ENCODE results near the gene SPATA16. TPM values are rescaled to one million over a fixed set of nuclear protein-coding genes. Genes with fewer than 3 reads are reported as not detected.
A peak's percentile ranks its signal among the peaks of the same experiment; 100 is the strongest.

Gene SPATA16
- total and polyA plus RNA-seq, 11 donors = not detected

DNA sequence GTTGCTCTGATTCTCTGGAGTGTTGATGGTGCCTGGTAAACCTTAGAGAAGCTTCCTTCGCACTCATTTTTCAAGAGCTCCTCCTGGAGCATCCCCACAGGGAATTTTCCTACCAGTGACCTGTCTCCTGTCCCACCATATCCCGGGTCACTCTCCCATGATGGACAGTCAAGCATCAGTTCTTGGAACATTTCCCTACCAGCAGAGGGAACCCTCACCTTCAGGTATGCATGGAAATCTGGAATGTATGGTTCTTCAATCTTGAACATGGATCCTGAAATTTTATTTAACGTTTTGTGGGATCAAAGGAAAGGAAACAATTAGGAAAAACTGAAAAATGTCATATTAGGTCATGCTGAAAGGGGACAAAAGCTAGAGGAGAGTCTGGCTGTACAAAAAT is 153.8 kb downstream of the SPATA16 start:
- no peaks in the 10 kb centered on the region for H3K9me3 ChIP-seq
- peaks cover 0 to 9% (median 0%) of the 10 kb centered on the region in 12 donors for H3K4me1 ChIP-seq
- H3K27ac ChIP-seq = no peak overlapping the region
- intact Hi-C loops (cut with DNase I) = loop anchor here in 4 of 10 donors (5.0 to 10.0 kb wide), 6 partner anchors 50 to 568 kb away; partner anchors contain the start of gene NLGN1 (in 2 of the 4)
- WGBS, 4 donors = 56 to 60% (median 57%) methylated on average over 3 of the region's 3 CpGs
- no peaks in the 10 kb centered on the region for H3K36me3 ChIP-seq
- H3K4me3 ChIP-seq = no peak overlapping the region
- H3K27me3 ChIP-seq = no peaks in the 10 kb centered on the region
- TF ChIP-seq, protein P1, sequence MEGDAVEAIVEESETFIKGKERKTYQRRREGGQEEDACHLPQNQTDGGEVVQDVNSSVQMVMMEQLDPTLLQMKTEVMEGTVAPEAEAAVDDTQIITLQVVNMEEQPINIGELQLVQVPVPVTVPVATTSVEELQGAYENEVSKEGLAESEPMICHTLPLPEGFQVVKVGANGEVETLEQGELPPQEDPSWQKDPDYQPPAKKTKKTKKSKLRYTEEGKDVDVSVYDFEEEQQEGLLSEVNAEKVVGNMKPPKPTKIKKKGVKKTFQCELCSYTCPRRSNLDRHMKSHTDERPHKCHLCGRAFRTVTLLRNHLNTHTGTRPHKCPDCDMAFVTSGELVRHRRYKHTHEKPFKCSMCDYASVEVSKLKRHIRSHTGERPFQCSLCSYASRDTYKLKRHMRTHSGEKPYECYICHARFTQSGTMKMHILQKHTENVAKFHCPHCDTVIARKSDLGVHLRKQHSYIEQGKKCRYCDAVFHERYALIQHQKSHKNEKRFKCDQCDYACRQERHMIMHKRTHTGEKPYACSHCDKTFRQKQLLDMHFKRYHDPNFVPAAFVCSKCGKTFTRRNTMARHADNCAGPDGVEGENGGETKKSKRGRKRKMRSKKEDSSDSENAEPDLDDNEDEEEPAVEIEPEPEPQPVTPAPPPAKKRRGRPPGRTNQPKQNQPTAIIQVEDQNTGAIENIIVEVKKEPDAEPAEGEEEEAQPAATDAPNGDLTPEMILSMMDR (IDR thresholded peaks at IDR 0.05) = peak in 8 of 12 donors; percentile 7 to 43 (median 28)
- no peak for TF ChIP-seq POLR2A (IDR thresholded peaks at IDR 0.05)
- DNase-seq (no peak), ATAC-seq (no peak)

DNA sequence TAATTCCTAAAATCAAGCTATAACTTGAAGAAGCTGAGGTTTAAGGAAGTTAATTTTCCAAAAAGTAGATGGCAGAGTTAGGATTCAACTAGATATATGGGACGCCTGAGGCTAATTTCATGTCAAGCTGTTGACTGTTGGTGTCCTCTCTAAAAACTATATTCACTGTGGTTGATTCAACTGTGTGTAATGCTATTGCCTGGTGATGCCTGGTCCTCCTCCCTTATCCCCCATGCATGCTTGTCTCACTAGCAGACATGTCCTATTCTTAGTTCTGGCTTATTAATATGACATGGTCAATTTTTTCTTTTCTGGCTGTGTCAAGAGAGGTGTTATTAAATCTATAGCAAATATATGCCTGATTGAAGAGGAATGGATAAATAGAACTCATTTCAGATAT is 156.1 kb downstream of the SPATA16 start:
- DNase-seq (no peak), ATAC-seq (peak in 3 of 4 donors; percentile 62 to 77 (median 70))
- H3K27ac ChIP-seq = no peak overlapping the region
- no peaks in the 10 kb centered on the region for H3K9me3 ChIP-seq
- 58 to 78% (median 71%) methylated on average over 1 of the region's 1 CpG for WGBS, 4 donors
- peaks cover 0 to 9% (median 0%) of the 10 kb centered on the region in 12 donors for H3K4me1 ChIP-seq
- no peaks in the 10 kb centered on the region for H3K36me3 ChIP-seq
- H3K4me3 ChIP-seq = no peak overlapping the region
- intact Hi-C loops (cut with DNase I) = loop anchor here in 6 of 10 donors (5.0 to 10.0 kb wide), 7 partner anchors 52 to 570 kb away; partner anchors contain the start of gene NLGN1 (in 3 of the 6)
- TF ChIP-seq POLR2A (IDR thresholded peaks at IDR 0.05) = no peak
- no peaks in the 10 kb centered on the region for H3K27me3 ChIP-seq

DNA sequence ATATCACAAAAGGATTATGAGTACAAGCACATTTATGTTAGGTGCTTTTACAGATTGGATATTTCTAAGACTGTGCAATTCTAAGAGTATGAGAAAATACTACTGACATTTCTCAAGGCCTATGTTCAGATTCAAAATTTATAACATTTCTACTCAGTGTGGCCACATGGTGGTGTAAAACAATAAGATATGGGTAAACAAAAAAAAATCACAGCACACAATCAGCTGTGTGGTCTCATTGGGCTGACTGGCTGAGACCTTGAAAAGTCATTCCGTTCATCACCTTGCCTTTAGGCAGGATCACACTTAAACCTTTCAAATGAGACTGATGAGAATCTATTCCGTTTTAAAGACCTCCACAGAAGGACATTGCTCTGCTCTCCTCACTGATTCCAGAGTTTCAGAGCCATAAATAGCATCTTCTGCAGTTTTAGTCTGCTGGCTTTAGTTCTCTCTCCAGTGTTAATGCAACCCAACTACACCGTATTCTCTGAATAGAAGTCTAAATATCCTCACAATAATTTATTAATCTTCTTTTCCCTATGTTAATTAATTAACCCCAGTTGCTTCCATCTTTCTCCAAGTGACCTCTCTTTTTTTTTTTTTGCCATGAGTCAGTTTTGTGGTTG is 158.2 kb downstream of the SPATA16 start:
- Histone ChIP-seq H3K27ac (peak overlapping the region in 2 of 12 donors; percentile 13 to 65), H3K36me3 (no peaks in the 10 kb centered on the region), H3K4me1 (peaks cover 0 to 9% (median 0%) of the 10 kb centered on the region in 12 donors), H3K27me3 (no peaks in the 10 kb centered on the region), H3K9me3 (no peaks in the 10 kb centered on the region), H3K4me3 (peak overlapping the region in 4 of 12 donors; percentile 11 to 28 (median 20))
- intact Hi-C loops (cut with DNase I) = loop anchor here in 5 of 10 donors (5.0 to 10.0 kb wide), 5 partner anchors 309 to 572 kb away; partner anchors contain the start of gene NLGN1 (in 2 of the 5)
- no peak for TF ChIP-seq POLR2A (IDR thresholded peaks at IDR 0.05)
- TF ChIP-seq, protein P1 (IDR thresholded peaks at IDR 0.05) = peak in 10 of 12 donors; percentile 14 to 47 (median 30)
- no peak for DNase-seq
- 30 to 37% (median 34%) methylated on average over 3 of the region's 3 CpGs for WGBS, 4 donors
- ATAC-seq = peak; percentile 42 to 70 (median 60)

DNA sequence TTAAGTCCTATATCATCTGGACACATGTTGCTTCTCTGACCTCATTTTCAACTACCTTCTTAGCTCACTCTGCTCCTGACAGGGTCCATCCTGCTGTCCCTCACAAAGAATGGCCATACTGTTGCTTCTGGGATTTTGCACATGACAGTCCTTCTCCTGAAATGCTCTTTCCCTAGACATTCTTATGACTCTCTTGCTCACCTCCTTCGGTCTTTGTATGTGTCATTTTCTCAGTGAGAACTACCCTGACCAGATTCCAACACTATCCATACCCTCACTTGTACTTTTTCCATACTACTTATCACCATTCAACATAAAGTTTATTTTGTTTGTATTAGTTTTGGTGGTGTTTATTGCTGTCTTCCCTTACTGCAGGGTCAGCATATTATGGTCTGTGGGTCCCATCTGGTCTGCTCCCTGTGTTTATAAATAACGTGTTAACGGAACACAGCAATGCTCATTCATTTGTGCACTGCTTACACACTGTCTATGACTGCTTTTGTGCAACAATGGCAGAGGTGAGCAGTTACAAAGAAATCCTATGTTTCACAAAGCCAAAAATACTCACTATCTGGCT is 159.5 kb downstream of the SPATA16 start:
- WGBS, 4 donors = 73 to 87% (median 84%) methylated on average over 3 of the region's 3 CpGs
- Histone ChIP-seq H3K36me3 (no peaks in the 10 kb centered on the region), H3K4me1 (peaks cover 0 to 9% (median 0%) of the 10 kb centered on the region in 12 donors), H3K27ac (no peak overlapping the region), H3K27me3 (no peaks in the 10 kb centered on the region), H3K4me3 (no peak overlapping the region), H3K9me3 (no peaks in the 10 kb centered on the region)
- intact Hi-C loops (cut with DNase I) = loop anchor here in 5 of 10 donors (5.0 to 10.0 kb wide), 5 partner anchors 311 to 573 kb away; partner anchors contain the start of gene NLGN1 (in 2 of the 5)
- no peak for DNase-seq
- ATAC-seq = no peak
- TF ChIP-seq POLR2A (IDR thresholded peaks at IDR 0.05) = no peak
- TF ChIP-seq, protein P1 (IDR thresholded peaks at IDR 0.05) = no peak
